Omental fat pad (tissue), 4 donors: ENCODE measurements around the gene GNAT2. TPM values are rescaled to one million over a fixed set of nuclear protein-coding genes. Genes with fewer than 3 reads are reported as not detected.

Experiments
- ATAC-seq: fragments of 150-250 bp; one replicate; pipeline ENCODE4 v1.9.1; 2016; ENCODE audit warnings: mild to moderate bottlenecking, moderate library complexity; ENCODE audit not compliant: low FRiP score
- DNase-seq: peaks from one replicate; pipeline ENCODE4 v3.0.0-alpha.2; 2019; ENCODE audit warnings: low spot score
- CTCF ChIP-seq, 3 donors: fragments of 450-650 bp; IDR thresholded peaks; one replicate each; pipeline ENCODE4 v1.5.1; 2016 to 2017; ENCODE audit warnings: antibody characterized with exemption in 3 of 3, mild to moderate bottlenecking in 3 of 3, moderate library complexity in 2 of 3
- total RNA-seq, 4 donors: library from RNA; depleted of rRNA; stranded (reverse); fragments of >200 nt; gene quantifications; one replicate each; pipeline ENCODE4 v1.1.0, GENCODE V29; 2016

Gene GNAT2
- total RNA-seq, 4 donors from 2014 or later: not detected

GRCh38 chr1:109569323-109569722 lies 50.1 kb downstream of the GNAT2 start:
- no peak for TF ChIP-seq CTCF (IDR thresholded peaks at IDR 0.05)
- DNase-seq: no peak
- no peak for ATAC-seq

- ATAC-seq (no peak), DNase-seq (no peak)
- TF ChIP-seq CTCF (IDR thresholded peaks at IDR 0.05): no peak
These were observed 51.3 kb downstream of the GNAT2 start for GRCh38 chr1:109567877-109568672.

DNA sequence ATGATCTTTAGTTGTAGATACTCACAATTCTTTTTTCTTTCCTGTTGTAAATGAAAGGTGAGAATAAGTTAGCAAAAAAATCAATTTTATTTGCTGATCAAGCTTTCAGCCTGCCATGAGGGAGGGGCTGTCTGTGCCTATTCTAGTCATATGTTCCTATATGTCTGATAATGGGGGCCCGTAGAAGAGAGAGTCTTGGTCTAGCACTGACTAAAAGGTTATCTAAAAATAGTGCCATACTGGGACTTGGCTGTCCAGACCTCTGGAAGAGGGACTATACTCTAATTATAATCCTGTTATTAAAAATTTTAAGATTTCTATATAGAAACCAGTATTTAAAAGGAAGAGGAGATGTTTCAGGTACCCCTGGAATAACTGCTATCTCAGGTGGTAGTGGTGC lies 52.4 kb downstream of the GNAT2 start:
- DNase-seq (no peak), ATAC-seq (no peak)
- TF ChIP-seq CTCF (IDR thresholded peaks at IDR 0.05): no peak

- no peak for ATAC-seq
These were observed 54.2 kb downstream of the GNAT2 start for GRCh38 chr1:109565241-109565640.

GRCh38 chr1:109564194-109564878 lies 55.1 kb downstream of the GNAT2 start:
- no peak for TF ChIP-seq CTCF (IDR thresholded peaks at IDR 0.05)
- DNase-seq (no peak), ATAC-seq (no peak)

More at GRCh38 chr1:109565241-109565640, 54.2 kb downstream of the GNAT2 start:
- no peak for TF ChIP-seq CTCF (IDR thresholded peaks at IDR 0.05)
- no peak for DNase-seq

DNA sequence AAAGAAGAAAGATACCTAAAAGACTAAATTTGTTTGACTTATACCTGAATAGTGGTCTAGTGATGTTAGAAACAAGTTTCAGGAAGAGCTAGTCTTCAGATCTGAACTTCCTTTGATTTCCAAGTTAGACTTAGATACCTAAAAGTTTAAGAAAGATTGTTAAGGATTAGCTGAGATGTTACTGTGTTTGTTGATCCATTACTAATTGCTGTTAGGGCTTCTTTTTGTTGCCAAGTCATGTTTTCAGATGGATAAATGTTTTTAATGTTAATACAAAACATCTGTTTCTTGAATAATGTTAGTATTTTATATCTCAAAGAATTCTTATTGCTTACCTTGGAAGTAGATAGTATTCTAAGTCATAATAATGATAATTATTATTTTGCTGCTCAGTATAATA lies 59.4 kb downstream of the GNAT2 start:
- DNase-seq (no peak), ATAC-seq (no peak)
- TF ChIP-seq CTCF (IDR thresholded peaks at IDR 0.05): no peak

DNA sequence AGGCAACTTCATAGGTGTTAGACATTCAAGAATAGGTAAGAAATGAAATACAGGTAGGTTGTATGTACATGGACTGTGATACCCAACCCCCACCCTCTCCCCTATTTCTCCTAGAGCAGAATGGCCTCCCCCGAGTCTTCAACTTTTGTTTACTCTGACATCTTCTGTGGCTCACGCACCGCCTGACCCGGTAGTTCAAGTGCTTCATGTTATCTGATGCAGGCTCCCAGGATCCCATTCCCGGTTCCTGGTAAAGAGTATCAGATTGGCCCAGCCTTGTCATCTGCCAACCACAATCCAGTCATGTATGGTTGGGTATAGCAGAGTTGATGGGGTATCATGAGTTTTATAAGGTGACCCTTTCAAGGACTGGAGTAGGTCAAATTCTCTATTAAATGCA lies 61.9 kb downstream of the GNAT2 start:
- TF ChIP-seq CTCF (IDR thresholded peaks at IDR 0.05): no peak
- no peak for ATAC-seq
- DNase-seq: no peak
